ENCODE measurements around the gene FERMT1.

DNA sequence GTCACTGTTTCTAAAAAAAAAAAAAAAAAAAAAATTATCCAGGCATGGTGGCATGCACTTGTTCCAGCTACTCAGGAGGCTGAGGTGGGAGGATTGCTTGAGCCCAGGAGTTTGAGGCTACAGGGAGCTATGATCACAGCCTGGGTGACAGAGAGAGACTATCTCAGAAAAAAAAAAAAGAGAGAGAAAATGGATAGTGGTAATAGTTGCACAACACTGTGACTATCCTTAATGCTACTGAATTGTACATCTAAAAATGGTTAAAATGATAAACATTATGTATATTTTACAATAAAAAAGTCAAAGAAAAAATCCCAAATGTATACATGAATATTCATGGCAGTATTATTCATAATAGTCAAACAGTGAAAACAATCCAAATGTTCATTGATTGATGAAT, 23.0 kb downstream of the FERMT1 start:
- TF ChIP-seq POLR2A (IDR thresholded peaks at IDR 0.05) = no peak
- TF ChIP-seq, protein P1, sequence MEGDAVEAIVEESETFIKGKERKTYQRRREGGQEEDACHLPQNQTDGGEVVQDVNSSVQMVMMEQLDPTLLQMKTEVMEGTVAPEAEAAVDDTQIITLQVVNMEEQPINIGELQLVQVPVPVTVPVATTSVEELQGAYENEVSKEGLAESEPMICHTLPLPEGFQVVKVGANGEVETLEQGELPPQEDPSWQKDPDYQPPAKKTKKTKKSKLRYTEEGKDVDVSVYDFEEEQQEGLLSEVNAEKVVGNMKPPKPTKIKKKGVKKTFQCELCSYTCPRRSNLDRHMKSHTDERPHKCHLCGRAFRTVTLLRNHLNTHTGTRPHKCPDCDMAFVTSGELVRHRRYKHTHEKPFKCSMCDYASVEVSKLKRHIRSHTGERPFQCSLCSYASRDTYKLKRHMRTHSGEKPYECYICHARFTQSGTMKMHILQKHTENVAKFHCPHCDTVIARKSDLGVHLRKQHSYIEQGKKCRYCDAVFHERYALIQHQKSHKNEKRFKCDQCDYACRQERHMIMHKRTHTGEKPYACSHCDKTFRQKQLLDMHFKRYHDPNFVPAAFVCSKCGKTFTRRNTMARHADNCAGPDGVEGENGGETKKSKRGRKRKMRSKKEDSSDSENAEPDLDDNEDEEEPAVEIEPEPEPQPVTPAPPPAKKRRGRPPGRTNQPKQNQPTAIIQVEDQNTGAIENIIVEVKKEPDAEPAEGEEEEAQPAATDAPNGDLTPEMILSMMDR (IDR thresholded peaks at IDR 0.05) = no peak
